HUES48 (cell line): ENCODE measurements around the gene TARS3.
"Not testable (repeated sequence)": the region's sequence is repeated elsewhere in the genome, so short reads cannot be mapped to it uniquely, and the experiment has no call there.

Experiments used
- H3K27ac ChIP-seq: one replicate; pipeline ENCODE4 v1.7.0; 2013; ENCODE audit warnings: low read depth, low read length, inconsistent platforms
- H3K27me3 ChIP-seq: 2 replicates; pipeline ENCODE4 v1.6.1; 2013; ENCODE audit warnings: mild to moderate bottlenecking, low read length; ENCODE audit not compliant: control insufficient read depth, insufficient read depth
- H3K36me3 ChIP-seq: 2 replicates; pipeline ENCODE4 v1.6.1; 2013; ENCODE audit warnings: low read length; ENCODE audit not compliant: control insufficient read depth, insufficient read depth
- H3K4me1 ChIP-seq: 2 replicates; pipeline ENCODE4 v1.6.1; 2013; ENCODE audit warnings: mild to moderate bottlenecking, low read length; ENCODE audit not compliant: control insufficient read depth, insufficient read depth
- H3K4me3 ChIP-seq: 2 replicates; pipeline ENCODE4 v1.5.1; 2013; ENCODE audit warnings: mild to moderate bottlenecking, low read depth, low read length
- H3K9ac ChIP-seq: 2 replicates; pipeline ENCODE4 v1.6.1; 2013; ENCODE audit warnings: mild to moderate bottlenecking, low read depth, low read length, moderate library complexity
- H3K9me3 ChIP-seq: 2 replicates; pipeline ENCODE4 v1.6.1; 2013; ENCODE audit warnings: low read length; ENCODE audit not compliant: control insufficient read depth, insufficient read depth

The TARS3 gene

DNA sequence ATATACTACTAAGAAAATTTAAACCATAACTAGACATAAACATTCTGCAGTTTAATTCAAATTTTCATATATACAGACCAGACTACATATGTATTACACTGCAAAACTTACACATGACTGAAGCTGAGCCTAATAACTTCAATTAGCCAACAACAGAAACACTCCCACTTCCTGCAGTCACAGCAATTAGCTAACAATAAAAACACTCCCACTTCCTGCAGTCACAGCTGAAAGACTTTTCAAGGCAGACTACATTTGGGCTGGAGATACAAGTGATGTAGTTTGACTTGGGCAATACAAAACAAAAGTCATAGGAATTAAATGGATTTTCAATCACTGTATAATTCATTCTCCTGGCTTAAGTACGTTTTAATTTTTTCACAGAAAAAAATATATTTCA lies 82.4 kb downstream of the TARS3 start:
- Histone ChIP-seq H3K9me3 (no peaks in the 10 kb centered on the region), H3K4me1 (peaks cover 9% of the 10 kb centered on the region), H3K36me3 (peaks cover 65% of the 10 kb centered on the region), H3K4me3 (no peak overlapping the region), H3K27me3 (no peaks in the 10 kb centered on the region), H3K9ac (no peak overlapping the region), H3K27ac (no peak overlapping the region)

DNA sequence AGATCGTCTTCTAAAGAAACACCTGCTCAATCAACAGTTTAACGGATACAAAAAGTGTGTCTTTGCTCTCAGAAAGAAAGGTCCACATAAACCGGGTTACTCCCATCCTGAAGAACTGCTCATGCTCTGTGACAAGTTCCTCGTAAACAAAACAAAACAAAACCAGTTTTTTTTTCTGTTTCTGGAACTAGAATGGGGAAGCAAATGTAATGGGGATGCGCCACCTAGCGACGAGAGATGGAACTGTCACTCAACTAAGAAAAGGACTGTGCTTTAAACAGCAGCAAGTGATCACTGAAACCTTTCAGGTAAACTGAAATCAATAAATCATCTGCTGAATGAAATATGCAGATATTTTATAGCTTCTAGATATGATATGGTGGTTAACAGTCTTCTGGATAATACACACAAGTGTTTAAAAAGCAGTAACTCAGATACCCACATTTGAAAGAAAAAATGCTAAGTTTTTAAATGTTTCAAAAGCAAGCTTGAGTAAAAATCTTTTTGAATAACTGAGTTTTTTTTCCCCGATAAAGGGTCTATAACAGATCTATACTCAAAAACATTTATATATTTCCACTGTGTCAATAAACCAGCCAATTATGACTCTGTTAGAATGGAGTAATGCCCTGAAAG lies 83.0 kb downstream of the TARS3 start:
- peaks cover 59% of the 10 kb centered on the region for H3K36me3 ChIP-seq
- no peak overlapping the region for H3K4me3 ChIP-seq
- no peaks in the 10 kb centered on the region for H3K9me3 ChIP-seq
- H3K27me3 ChIP-seq: no peaks in the 10 kb centered on the region
- H3K27ac ChIP-seq: no peak overlapping the region
- no peak overlapping the region for H3K9ac ChIP-seq
- peaks cover 10% of the 10 kb centered on the region for H3K4me1 ChIP-seq

DNA sequence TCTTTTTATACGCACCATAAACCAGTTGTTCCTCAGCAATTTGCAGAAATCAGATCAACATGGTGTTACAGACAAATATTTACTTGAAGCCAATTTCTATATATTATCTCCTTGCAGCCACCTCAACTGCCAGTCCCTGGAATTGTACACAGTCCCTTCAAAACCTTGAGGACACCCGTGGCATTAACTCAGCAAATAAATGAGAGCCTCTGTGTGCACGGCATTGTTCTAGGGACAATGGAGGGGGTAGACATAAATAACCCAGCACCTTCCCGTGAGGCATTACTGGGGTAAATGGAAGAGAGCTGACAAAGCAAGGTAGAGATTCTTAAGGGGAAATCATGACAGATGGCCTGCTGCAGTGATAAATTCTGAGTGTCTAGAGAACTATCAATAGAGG lies 84.6 kb downstream of the TARS3 start:
- no peaks in the 10 kb centered on the region for H3K9me3 ChIP-seq
- no peak overlapping the region for H3K4me3 ChIP-seq
- no peak overlapping the region for H3K27ac ChIP-seq
- peaks cover 43% of the 10 kb centered on the region for H3K36me3 ChIP-seq
- no peaks in the 10 kb centered on the region for H3K27me3 ChIP-seq
- H3K9ac ChIP-seq: no peak overlapping the region
- H3K4me1 ChIP-seq: peaks cover 10% of the 10 kb centered on the region

DNA sequence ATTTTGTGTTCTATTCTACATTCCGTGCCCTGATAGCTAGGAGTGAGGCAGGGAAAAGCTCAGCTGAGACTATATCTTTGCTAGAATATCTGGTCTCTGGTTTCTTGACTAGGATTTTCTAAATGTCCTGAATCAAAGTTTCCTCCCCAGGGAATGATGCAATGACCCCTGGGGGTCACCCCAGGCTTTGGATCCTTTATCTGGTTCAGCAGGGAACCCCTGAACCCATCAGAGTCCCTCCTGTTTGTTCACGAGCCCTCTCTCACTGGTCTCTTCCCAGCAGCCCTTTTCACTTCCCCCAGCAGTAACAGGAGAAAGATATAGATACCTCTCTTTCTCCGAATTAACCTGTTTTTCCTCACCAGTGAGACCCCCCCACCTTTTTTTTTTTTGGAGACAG lies 86.4 kb downstream of the TARS3 start:
- no peaks in the 10 kb centered on the region for H3K9me3 ChIP-seq
- H3K4me1 ChIP-seq: peaks cover 10% of the 10 kb centered on the region
- peak overlapping the region; percentile 34 for H3K27ac ChIP-seq
- no peak overlapping the region for H3K4me3 ChIP-seq
- H3K9ac ChIP-seq: no peak overlapping the region
- peaks cover 28% of the 10 kb centered on the region for H3K36me3 ChIP-seq
- no peaks in the 10 kb centered on the region for H3K27me3 ChIP-seq

DNA sequence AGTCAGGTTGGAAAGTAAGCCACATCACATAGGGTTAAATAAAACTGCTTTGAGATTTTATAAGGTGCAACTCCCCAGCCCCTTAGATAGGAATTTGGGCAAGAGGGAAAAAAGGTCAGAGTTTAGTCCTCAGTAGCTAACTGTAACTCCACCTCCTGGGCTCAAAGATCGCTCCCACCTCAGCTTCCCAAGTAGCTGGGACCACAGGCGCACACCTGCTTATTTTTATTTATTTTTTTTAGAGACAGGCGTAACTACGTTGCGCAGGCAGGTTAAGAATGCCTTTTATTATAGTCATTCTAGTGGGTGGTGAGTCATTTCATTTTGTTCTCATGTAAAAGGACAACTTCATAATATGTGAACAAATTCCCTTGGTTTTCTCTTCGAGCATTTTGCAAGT lies 86.8 kb downstream of the TARS3 start:
- H3K27me3 ChIP-seq: no peaks in the 10 kb centered on the region
- H3K4me1 ChIP-seq: peaks cover 10% of the 10 kb centered on the region
- no peak overlapping the region for H3K9ac ChIP-seq
- H3K9me3 ChIP-seq: no peaks in the 10 kb centered on the region
- H3K36me3 ChIP-seq: peaks cover 24% of the 10 kb centered on the region
- H3K27ac ChIP-seq: peak overlapping the region; percentile 34
- H3K4me3 ChIP-seq: no peak overlapping the region

DNA sequence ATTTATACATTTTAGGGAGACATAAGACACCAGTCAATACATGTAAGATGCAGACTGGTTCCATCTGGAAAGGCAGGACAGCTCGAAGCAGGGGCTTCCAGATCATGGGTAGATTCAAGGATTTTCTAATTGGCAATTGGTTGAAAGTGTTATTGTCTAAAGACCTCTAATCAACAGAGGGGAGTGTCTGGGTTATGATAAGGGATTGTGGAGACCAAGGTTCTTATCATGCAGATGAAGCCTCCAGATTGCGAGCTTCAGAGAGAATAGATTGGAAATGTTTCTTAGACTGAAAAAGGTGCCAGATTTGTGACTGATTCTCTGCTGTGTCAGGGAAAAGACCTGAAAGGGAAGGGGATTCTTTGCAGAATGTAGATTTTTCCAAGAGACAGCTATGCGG lies 87.2 kb downstream of the TARS3 start:
- no peak overlapping the region for H3K9ac ChIP-seq
- no peaks in the 10 kb centered on the region for H3K27me3 ChIP-seq
- no peak overlapping the region for H3K4me3 ChIP-seq
- H3K4me1 ChIP-seq: peaks cover 10% of the 10 kb centered on the region
- H3K27ac ChIP-seq: no peak overlapping the region
- H3K36me3 ChIP-seq: peaks cover 20% of the 10 kb centered on the region
- H3K9me3 ChIP-seq: no peaks in the 10 kb centered on the region

DNA sequence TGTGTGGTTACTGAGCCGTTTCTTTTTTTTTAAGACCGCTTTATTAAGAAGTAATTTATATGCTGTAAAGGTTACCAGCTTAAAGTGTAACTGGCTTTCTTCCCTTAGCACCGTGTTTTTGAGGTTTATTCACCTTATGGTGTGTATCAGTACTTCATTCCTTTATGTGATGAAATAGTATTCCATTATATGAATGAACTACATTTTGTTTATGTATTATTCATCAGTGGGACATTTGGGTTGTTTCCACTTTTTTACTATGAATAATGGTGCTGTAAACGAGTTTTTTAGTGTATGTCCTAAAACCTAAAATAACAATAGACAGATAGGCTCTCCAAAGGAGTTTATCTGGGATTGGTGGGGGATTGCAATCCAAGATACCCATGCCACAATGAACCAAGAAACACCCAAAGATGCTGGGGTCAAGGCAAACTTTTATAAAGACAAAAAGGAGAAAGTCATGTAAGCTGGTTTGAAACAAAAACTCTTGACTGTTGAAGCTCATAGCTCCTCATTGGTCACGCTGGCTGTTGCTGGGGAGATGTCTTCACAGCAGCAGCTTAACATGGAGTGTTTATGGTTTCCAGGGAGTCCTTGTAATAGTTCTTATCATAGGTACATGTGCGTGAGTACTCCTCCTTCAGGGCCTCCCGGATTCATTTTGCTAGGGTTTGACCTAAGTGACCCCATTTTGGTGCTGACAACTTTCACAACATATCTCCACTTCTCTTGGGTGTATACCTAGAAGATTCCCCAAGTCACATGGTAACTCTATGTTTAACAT lies 88.1 kb downstream of the TARS3 start:
- no peaks in the 10 kb centered on the region for H3K27me3 ChIP-seq
- H3K9me3 ChIP-seq: no peaks in the 10 kb centered on the region
- no peak overlapping the region for H3K27ac ChIP-seq
- H3K4me1 ChIP-seq: peaks cover 10% of the 10 kb centered on the region
- H3K9ac ChIP-seq: no peak overlapping the region
- peaks cover 12% of the 10 kb centered on the region for H3K36me3 ChIP-seq
- H3K4me3 ChIP-seq: no peak overlapping the region

DNA sequence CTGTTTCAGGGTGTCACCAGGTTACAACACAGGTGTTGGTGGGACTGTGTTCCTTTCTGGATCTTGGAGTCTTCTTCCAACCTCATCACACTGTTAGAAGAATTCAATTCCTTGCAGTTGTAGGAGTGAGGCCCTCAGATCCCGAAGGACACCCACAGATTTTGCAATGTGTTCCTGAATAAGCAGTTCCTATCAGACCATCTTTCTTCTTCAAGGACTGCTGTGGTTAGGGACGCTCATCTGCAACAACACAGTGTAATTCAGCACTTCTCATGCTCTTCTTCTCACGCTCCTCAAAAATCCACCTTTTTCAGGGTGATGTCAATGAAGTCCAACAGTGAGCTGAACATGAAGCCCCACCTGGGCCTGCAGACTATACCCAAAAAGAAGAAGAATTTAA lies 90.9 kb downstream of the TARS3 start:
- Histone ChIP-seq H3K4me3 (no peak overlapping the region), H3K9me3 (no peaks in the 10 kb centered on the region), H3K27me3 (no peaks in the 10 kb centered on the region), H3K9ac (no peak overlapping the region), H3K27ac (no peak overlapping the region), H3K36me3 (no peaks in the 10 kb centered on the region), H3K4me1 (peaks cover 10% of the 10 kb centered on the region)

DNA sequence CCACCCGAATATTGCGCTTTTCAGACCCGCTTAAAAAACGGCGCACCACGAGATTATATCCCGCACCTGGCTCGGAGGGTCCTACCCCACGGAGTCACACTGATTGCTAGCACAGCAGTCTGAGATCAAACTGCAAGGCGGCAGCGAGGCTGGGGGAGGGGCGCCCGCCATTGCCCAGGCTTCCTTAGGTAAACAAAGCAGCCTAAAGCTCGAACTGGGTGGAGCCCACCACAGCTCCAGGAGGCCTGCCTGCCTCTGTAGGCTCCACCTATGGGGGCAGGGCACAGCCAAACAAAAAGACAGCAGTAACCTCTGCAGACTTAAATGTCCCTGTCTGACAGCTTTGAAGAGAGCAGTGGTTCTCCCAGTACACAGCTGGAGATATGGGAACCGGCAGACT lies 97.5 kb downstream of the TARS3 start:
- H3K4me1 ChIP-seq, H3K36me3 ChIP-seq, H3K9me3 ChIP-seq, H3K27me3 ChIP-seq, H3K27ac ChIP-seq, H3K4me3 ChIP-seq, H3K9ac ChIP-seq: not testable (repeated sequence)

DNA sequence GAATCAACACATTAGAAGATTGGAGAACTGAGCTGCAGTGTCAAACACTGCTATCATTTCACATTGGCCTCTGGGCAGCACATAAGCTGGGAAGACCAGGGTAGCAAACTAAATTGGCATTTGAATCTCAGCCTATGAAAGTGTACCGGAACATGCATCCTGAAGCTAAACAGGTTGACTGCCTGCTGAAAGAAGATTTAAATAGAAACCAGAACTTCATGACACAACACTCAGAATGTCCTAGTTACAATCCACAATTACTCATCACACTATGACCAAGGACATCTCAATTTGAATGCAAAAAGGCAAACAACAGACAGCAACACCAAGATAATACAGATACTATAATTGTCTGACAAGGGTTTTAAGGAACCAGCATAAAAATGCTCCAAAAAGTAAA lies 98.3 kb downstream of the TARS3 start:
- Histone ChIP-seq H3K9me3 (peaks cover 6% of the 10 kb centered on the region), H3K27ac (no peak overlapping the region), H3K27me3 (no peaks in the 10 kb centered on the region), H3K9ac (no peak overlapping the region), H3K4me1 (no peaks in the 10 kb centered on the region), H3K4me3 (peak overlapping the region; percentile 17; the same call in 1 of the 2 replicates), H3K36me3 (no peaks in the 10 kb centered on the region)

DNA sequence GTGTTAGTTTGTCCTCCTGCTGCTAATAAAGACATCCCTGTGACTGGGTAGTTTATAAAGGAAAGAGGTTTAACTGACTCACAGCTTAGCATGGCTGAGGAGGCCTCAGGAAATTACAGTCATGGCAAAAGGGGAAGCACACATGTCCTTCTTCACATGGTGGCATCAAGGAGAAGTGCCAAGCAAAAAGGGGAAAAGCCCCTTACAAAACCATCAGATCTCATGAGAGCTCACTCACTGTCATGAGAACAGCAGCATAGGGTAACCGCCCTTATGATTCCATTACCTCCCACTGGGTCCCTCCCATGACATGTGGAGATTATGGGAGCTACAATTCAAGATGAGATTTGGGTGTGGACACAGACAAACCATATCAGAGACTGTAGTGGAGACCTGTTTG lies 99.1 kb downstream of the TARS3 start:
- Histone ChIP-seq H3K36me3 (no peaks in the 10 kb centered on the region), H3K9me3 (peaks cover 6% of the 10 kb centered on the region), H3K27me3 (no peaks in the 10 kb centered on the region), H3K4me1 (no peaks in the 10 kb centered on the region), H3K27ac (no peak overlapping the region), H3K4me3 (no peak overlapping the region), H3K9ac (no peak overlapping the region)
